NCI-H1694 treated with DMSO at 0.1 percent for 48 hours (cell line): ENCODE data around the gene PPP1R14B.
"Not testable (repeated sequence)": the region's sequence is repeated elsewhere in the genome, so short reads cannot be mapped to it uniquely, and the experiment has no call there.

Experiments
- DNase-seq: peaks from one replicate; lab custom pipeline; 2025; lab: John Stamatoyannopoulos, UW

Gene PPP1R14B

DNA sequence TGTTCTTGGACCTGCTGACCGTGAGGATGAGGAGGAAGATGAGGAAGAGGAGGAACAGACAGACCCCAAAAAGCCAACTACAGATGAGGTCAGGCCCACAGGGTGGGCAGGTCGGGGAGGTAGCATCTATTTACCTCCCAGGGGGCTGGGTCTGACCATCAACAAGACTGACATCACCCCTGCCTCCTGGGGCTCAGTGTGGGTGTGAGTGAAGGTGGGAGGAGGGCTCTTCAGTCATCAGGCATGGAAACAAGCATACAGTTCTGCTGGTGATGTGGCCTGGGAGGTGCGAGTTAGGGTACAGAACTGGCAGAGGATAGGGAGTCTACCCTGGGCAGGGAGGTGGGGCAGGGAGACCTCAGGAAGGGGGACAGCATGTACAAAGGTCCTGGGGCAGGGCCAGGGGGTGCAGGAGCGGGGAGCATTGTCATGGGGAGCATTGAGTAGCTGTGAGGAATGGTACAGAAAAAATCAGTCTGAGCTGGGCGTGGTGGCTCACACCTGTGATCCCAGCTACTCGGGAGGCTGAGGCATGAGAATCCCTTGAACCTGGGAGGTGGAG, 13.5 kb upstream of the PPP1R14B start:
- DNase-seq, result no peak

DNA sequence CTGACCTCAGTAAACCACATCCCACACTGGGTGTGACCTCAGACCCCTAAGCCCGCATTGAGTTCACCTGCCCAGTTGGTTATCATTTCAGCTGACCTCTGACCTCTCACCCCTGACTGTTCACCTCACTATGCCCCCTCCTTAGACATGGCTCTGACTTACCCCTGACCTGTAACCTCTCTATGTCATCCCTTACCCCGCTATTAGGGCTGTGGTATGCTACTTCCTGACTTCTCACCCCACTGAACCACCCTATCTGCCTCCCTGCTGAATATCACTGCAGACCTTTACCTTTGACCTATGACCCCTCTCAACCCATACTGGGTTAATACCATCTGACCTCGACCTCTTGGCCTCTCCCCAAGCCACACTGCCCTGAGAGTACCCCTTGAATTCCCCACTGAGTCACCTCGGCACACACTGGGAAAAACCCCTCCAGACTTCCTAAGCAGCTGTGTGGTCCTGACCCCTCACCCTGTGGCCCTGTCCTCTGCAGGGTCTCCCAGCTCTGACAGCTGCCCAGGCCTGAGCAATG, 12.9 kb upstream of the PPP1R14B start:
- no peak for DNase-seq

DNA sequence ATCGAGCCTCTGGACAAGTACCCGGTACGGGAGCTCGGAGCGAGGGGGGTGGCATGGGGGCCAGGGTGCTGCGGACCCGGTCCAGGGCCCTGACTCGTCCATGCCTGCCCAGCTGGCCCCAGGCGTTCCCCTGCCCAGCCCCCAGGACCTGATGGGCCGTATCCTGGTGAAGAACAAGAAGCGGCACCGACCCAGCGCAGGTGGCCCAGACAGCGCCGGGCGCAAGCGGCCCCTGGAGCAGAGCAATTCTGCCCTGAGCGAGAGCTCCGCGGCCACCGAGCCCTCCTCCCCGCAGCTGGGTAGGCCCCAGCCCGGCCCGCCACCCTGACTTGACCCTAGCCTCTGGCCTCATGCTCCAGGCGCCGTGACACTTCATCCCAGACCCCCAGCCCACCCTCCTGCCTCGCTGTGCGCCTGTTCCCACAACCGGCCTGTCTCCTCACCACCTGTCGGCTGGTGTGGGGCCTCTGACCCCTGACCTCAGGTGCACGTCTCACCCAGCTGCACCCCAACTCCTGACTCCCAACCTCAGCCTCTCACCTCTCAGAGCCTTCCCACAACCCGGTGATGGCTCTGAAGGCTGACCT, 12.3 kb upstream of the PPP1R14B start:
- DNase-seq, result no peak

DNA sequence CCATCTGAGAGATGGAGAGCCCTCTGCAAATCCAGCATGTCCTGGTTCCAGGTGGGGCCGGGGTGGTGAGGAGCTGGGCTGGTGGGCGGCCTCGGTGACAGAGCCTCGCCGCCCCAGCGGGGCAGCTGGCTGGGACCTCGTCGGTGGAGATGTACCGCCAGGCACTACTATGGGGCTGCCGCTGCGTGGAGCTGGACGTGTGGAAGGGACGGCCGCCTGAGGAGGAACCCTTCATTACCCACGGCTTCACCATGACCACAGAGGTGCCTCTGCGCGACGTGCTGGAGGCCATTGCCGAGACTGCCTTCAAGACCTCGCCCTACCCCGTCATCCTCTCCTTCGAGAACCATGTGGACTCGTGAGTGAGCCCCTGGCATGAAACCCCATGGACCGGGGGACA, 11.6 kb upstream of the PPP1R14B start:
- no peak for DNase-seq

DNA sequence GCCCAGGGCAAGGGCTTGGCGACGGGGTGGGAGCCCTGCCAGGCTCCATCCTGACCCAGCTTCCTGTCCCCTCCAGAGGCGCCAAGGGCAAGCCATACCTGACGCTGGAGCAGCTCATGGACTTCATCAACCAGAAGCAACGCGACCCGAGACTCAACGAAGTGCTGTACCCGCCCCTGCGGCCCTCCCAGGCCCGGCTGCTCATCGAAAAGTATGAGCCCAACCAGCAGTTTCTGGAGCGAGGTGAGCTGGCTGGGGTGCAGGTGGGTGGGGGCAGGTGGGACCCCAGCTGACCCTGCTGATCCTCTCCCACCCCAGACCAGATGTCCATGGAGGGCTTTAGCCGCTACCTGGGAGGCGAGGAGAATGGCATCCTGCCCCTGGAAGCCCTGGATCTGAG, 9.6 kb upstream of the PPP1R14B start:
- DNase-seq, result no peak

DNA sequence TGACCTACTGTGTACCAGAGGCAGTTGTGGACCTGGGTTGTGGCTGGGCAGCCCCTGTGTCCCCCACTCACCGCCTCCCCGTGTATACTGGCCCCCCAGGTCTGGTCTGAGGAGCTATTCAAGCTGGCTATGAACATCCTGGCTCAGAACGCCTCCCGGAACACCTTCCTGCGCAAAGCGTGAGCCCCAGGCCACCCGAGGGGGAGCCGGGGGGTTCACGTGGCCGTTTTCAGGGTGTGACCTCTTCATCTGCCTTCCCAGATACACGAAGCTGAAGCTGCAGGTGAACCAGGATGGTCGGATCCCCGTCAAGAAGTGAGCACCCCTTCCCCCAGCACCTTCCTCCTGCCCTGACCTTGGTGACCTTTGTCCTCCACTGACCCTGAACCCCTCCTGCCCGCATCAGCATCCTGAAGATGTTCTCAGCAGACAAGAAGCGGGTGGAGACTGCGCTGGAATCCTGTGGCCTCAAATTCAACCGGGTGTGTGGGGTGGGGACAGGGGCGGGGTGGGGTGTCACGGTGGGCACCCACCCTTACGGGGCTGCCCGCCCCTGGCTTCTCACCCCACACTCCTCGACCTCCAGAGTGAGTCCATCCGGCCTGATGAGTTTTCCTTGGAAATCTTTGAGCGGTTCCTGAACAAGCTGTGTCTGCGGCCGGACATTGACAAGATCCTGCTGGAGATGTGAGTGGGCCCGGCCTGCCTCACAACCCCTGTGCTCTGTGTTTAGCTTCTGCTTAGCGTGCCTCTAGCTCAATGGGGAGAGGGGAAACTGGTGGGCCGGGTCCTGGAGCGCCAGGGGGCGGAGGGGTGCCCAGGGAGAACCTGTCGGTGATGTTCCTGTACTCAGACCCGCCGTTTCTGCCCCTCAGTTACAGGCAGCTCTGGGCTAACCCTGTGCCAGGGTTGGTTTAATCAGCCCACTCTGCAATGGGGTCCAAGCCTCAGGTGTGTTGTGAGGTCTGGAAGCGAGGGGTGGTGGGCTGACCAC, 8.7 kb upstream of the PPP1R14B start:
- DNase-seq, result no peak

DNA sequence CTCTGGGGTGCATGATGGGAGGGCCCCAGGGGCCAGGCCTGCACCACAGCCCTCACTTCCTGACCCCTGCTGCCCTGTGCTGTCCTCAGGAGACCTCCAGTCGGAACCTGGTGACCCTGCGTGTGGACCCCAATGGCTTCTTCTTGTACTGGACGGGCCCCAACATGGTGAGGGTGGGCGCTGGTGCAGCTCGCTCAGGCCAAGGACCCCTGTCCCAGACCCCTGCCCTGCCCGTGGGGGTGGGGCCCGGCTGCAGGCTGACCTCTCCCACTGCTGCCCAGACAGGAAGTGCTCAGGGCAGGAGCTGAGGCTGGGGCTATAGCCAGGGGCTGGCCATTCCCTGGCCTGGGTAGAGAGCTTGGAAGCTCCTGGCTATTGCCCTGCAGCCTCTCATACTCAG, 7.6 kb upstream of the PPP1R14B start:
- no peak for DNase-seq

DNA sequence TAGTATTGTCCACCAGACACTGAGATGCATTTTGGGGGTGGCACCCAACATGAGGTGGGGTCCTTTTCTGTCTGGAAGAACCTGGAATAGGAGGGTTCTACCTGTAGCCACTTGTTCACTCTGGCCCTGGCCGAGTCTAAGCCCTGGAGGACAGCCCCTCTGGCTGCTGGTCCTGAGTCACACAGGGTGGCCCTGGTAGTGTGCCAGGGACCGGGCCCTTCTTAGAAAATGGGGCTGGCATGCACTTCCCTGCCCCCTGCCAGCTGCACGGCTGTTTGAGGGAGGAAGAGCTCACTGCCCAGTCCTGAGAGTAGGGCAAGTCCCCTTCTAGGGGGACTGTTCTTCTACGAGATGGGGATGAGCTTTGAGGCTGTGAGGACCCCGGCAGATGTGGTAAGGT, 6.7 kb upstream of the PPP1R14B start:
- DNase-seq, result no peak

DNA sequence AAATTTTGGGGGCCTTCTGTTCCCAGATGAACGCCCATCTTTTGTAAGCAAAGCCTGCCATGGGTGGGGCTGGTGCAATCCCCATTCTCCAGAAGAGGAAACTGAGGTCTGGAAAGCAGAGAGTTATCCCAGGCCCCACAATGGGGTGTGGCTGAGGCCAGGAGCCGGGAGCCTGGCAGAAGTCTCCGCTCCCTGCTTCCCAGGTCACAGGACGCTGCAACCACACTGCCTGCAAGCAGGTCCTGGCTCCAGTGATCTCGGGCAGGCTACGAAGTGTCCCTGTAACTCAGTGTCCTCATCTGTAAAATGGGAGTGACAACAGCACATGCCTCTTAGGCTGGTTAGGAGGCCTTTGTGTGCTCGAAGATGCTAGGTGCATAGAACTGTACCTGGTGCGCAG, 6.3 kb upstream of the PPP1R14B start:
- DNase-seq, result no peak

DNA sequence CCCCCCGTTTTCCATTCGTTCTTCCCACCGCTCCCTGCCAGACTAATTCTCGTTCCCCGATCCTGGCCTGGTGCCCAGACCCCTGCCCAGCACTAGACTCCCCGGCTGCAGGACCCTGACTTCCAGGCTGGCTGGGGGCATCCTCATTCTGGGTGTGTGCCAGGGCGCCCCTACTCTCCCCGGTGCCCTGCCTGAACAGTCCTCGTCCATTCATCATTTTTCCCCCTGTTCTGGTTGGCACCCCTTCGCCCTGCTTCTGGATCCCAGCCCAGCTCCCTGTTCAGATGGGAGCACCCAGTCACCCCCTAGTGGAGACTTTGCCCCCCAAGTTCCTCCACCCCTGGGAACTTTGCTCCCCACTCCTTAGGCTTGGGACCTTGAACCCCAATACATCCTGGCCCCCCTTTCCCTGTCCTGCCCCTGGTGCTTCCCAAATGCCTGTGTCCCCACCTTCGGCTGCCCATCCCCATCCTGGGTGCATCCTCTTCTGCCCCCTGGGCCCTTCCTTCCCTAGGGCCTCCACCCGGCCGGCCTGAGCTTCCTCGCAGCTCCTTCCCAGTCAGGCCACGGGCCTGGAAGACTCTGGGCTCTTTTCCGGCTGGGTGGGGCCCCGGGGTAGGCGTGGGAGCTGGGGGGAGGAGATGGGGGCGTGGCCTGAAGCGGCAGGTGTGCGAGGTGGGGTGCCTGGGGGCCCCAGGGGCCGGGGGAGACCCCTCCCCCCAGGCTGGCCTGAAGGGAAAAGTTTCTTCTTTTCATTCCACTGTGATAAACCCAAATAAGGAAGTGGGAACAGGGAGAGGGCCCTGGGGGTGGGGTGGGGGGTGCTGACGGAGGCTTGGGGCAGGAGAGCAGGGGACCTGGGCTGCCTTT, 5.5 kb upstream of the PPP1R14B start:
- DNase-seq, result no peak

DNA sequence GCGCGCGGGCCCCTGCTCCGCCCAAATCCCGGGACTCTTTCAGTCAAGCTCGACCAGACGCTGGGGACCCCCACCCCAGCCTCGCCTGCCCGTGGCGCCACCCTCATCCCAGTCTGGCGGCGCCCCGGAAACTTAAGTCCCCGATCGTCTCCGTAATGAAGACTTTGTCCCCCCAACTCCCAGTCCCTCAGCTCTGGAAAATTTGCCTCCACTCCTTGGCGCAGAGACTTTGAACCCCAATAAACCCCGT, 4.9 kb upstream of the PPP1R14B start:
- DNase-seq, result no peak

DNA sequence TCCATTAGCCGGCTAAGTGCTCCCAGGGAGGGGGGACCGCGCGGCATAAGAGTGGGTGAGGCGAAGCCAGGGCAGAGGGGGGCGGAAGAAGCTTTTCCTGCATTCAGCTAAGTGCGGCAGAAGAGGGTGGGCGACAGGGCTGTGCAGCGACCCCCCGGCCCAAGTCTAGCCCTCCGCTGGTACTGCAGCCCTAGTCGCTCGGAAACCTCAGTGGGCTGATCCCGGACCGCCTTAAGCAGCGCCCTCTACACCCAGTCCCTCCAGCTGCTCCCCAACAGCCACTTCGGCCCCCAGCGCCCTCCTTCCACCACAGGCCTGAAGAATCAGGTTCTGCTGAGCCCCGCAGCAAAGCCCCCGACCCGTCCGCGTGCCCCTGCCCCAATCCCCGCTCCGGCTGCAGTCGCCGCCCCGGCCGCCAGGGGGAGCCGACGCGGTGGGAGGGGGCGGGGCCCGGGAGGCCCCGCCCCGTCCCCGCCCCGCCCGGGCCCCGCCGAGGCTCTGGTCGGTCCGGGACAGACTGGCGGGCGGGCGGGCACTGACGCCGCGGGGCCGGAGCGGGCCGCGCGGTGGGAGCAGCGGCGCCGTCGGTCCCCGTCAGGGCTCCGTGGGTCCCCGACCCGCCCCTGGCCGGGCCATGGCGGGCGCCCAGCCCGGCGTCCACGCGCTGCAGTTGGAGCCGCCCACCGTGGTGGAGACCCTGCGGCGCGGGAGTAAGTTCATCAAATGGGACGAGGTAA, 4.4 kb upstream of the PPP1R14B start, which contains the start of gene PLCB3:
Gene PLCB3 (plus strand): TSS at position 515 of the 737 bp plus-strand sequence. CDS start 120 bp downstream, at position 635.
- DNase-seq, result no peak

DNA sequence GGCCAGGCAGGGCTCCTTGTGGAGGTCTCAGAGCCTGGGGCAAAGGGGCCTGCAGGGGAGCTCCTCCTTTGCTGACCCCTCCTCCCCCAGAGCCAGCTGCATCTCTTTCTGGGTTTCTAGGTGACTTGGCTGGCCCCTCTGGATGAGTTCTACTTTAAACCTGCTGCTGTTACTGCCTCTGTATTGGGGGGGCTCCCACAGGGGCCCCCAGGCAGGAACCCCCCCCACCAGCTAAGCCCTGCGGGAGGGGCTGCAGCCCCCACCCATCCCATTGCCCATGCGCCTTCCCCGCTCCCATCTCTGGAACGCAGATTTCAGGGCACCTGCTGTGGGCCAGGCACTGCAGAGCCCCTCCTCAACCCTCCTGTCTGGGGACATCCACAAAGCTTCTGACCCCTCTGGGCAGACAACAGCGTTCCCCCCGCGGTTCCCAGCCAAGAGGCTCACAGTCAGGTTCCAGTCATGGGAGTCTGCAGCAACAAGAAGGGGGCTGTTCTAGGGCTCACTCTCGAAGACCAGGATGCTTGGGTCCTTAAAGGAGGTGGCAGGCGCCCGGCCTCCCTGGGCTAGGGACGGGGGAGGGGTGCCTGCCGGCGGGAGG, 3.8 kb upstream of the PPP1R14B start:
- DNase-seq, result no peak

DNA sequence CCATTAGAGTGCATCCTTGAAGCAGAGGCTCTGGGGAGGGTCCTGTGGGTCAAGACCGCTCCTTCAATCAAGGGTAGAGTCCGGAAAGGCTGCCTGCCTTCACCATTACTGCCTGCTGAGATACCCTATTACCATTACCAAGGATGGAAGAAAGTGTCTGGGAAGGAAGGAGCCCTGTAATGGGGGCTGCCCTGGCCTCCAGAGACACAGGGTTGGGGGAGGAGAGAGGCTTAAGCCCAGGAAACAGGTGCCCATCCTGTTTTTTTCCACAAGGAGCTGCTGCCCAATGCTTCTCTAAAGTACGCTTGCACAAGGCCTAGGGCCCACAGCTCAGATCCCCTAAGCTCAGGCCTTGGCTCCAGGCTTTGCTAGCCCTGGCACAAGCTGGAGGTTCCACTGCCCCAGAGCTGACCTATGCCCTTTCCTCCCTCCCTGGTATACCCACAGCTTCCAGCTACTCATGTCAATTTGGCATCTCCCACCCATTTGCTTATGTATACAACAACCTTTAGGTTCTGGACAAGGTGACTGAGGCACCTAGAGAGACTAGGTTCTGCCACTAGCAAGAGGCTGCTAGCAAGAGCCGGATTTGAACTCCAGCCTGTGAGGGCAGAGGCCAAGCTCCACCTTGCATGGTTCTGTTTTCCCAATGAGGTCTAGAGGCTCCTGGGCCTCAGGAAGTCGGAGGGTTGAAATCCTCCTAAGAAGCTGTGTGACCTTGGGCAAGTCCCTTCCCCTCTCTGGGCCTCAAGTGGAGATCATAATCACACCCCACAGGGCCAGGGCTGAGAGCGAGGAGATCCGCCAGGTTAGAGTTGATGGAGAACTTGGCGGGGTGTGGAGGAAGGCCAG, 3.0 kb upstream of the PPP1R14B start:
- DNase-seq, result no peak

DNA sequence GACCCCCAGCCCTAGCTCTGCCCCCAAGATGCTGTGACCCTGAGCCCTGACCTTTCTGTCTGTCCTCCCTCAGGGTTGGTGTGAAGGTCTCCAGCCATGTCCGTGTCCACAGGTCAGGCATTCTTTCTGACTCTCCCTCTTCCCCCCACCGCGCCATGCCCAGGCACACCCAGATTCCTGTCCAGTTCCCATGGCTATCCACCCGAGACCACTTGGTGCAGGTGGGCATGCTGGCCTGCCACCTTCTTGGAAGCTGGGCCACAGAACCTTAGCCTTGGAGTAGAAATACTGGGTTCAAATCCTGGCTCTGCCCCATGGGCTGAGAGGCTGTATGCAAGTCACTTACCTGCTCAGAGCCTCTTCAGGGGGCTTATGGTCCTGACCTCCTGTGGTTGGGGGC, 2.3 kb upstream of the PPP1R14B start:
- DNase-seq, result no peak

DNA sequence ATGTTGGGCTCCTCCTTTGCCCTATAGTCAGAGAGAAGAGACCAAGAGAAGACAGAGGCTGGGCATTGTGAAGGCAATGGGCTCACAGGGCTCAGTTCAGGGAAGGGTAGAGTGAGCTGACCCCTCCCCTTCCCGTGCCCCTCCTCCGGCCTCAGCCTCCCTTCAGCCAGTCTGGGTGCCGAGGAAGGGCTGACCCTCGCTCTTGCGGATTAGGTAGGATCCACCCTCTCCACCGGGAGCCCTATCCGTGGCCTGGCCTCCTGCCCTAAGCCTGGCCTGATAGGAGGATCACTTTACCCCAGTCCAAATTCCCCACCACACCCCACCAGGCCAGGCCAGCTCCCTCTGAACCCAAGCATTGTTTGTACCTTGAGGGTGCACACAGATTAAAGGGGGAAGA, 1.8 kb upstream of the PPP1R14B start:
- no peak for DNase-seq

DNA sequence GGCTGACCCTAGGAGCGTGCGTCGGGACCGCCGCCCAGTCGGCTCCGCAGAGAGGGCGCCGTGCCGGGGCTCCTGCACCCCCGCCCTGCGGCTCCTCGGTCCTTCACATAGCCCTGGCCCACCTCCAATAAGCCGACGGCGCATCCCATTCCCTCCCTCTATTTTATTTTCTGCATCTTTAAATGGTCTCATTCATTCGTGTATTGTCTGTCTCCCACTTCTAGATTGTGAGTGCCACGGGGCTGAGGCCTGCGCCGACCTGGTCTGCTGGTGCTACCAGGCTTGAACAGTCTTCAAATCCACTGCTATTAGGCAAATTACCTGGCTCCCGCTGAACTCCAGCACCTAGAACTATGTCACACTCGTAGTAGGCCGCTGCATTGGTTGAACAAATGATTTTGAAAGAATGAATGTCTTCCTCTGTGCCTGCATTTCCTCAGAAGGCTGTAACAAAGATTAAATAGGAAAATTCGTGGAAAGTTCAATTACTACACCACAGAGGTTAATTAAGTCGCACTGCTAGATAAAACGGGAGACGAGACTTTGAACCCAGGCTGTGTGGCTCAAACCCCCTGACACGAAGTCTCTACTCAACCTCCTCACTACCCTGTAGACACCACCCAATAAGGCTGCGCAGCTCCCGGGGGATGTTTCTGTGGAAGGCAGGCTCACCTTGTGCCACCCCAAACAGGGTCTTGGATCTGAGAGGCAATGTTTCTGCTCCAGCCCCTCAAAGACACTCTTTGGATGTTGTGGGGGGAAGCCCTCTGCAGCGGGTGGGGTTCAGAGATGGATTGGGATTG, 1.2 kb upstream of the PPP1R14B start:
- no peak for DNase-seq

DNA sequence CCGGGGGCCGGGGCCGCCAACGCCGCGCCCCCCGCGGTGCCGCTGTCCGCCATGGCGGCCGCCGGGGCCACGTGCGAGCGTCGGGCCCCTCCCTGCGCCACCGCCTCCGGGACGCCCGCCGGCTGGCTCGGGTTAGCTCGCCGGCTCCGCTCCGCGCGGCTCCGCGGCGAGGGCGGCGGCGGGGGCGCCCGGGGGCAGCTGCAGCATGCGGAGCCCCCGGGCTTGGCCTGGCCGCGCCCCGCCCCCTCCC, 197 bp downstream of the PPP1R14B start:
- DNase-seq, result not testable (repeated sequence)

DNA sequence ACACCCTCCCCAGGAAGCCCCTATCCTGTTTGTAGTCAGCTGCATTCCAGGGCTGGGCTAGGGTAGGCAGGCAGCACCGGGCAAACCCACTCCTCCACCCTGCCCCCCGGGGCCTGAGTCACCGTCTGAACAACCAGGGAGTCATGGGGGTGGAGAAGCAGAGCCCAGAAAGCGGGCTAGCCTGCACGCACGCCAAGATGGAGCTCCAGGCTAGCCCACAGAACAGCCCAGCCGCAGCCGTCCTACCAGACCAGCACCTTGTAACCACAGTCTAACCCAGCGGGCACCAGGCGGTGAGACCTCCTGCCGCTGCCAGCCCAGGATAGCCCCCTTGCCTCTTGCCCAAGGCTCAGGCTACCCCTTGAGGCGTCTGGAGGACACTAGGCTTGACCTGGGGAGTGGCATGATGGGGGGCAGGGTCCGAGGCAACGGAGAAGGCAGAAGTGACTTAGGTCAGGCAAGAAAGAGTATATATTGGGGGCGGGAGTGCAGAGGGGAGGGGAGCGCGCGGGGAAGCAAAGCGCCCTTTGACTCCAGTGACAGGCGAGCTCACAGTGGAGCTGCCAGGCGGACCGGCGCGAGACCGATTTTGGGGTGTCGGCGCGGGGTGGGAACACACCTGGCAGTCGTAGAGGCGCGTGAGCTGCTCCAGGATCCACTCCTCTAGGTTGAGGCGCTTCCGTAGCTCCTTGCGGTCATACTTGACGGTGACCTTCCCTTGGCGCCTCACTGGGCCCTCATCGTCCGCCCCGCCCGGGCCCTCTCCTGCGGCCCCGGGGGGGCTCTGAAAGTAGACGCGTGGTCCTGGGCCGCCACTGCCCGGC, 734 bp downstream of the PPP1R14B start:
- DNase-seq, result no peak
